Measurements from ENCODE around the gene KLRC2.

Gene KLRC2

DNA sequence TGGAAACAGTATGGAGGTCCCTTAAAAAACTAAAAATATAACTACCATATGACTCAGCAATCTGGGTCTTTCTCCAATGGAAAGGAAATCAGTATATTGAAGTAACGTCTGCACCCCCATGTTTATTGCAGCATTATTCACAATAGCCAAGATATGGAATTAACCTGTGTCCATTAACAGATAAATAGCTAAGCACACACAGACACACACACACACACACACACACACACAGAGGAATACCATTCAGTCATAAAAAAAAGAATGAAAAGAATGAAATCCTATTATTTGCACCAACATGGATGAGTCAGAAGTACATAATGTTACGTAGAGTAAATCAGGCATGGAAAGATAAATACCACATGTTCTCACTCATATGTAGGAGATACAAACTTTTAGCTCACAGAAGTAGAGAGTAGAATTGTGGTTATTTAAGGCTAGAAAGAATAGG, 50.6 kb downstream of the KLRC2 start (continued):
- TF ChIP-seq ZNF23 (tag by site-specific recombination; IDR thresholded peaks at IDR 0.05; ENCODE audit: borderline replicate concordance) (no peak), ZBTB20 (tag by site-specific recombination; IDR thresholded peaks at IDR 0.05) (no peak), SP7 (tag by site-specific recombination; IDR thresholded peaks at IDR 0.05) (peak; percentile 97), ZBTB21 (tag by site-specific recombination; IDR thresholded peaks at IDR 0.05) (peak; percentile 85), BCL11A (tag by site-specific recombination; IDR thresholded peaks at IDR 0.05; ENCODE audit: low read depth) (peak; percentile 76; the same call in 1 of the 2 replicates)
- TF ChIP-seq, protein P1, sequence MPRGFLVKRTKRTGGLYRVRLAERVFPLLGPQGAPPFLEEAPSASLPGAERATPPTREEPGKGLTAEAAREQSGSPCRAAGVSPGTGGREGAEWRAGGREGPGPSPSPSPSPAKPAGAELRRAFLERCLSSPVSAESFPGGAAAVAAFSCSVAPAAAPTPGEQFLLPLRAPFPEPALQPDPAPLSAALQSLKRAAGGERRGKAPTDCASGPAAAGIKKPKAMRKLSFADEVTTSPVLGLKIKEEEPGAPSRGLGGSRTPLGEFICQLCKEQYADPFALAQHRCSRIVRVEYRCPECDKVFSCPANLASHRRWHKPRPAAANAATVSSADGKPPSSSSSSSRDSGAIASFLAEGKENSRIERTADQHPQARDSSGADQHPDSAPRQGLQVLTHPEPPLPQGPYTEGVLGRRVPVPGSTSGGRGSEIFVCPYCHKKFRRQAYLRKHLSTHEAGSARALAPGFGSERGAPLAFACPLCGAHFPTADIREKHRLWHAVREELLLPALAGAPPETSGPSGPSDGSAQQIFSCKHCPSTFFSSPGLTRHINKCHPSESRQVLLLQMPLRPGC (tag by site-specific recombination; IDR thresholded peaks at IDR 0.05), result 0 out of 2 replicates have a peak, but pooled peaks have one; percentile 44

DNA sequence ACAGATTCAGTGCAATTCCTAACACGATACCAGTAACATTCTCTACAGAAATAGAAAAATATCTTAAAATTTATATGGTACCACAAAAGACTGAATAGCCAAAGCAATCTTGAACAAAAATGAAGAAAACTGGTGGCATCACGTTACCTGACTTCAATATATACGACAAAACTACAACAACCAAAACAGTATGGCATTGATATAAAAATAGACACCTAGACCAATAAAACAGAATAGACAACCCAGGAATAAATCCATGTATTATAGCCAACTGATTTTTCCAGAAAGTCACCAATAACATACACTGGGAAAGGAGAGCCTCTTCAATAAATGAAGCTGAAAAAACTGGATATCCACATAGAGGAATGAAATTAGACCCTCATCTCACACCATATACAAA, 51.6 kb downstream of the KLRC2 start:
- Histone ChIP-seq H3K36me3 (ENCODE audit: control insufficient read depth in 2 of 2, insufficient read depth in 1 of 2, low read length in 2 of 2) (peaks cover 4 to 12% of the 10 kb centered on the region in 2 experiments), H3K9me3 (ENCODE audit: control insufficient read depth, insufficient read depth, low read depth, low read length) (no peaks in the 10 kb centered on the region), H3K27ac (ENCODE audit: extremely low read depth, low read depth, low read length) (no peak overlapping the region), H3K4me1 (ENCODE audit: control insufficient read depth, insufficient read depth, low read length) (no peaks in the 10 kb centered on the region), H3K4me3 (ENCODE audit: low read depth, low read length) (no peak overlapping the region)
- ChIA-PET CTCF (interaction anchor here (0.6 kb wide), 1 partner anchor 672 kb away, joined by 3 read pairs; no protein-coding TSS in a partner anchor), POLR2A (interaction anchor here (1.6 kb wide), 1 partner anchor 11 kb away, joined by 3 read pairs; no protein-coding TSS in a partner anchor)
- TF ChIP-seq, protein P2, sequence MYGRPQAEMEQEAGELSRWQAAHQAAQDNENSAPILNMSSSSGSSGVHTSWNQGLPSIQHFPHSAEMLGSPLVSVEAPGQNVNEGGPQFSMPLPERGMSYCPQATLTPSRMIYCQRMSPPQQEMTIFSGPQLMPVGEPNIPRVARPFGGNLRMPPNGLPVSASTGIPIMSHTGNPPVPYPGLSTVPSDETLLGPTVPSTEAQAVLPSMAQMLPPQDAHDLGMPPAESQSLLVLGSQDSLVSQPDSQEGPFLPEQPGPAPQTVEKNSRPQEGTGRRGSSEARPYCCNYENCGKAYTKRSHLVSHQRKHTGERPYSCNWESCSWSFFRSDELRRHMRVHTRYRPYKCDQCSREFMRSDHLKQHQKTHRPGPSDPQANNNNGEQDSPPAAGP (tag by site-specific recombination; IDR thresholded peaks at IDR 0.05), result no peak
- peak; percentile 23 for TF ChIP-seq SETDB1 (IDR thresholded peaks at IDR 0.05; ENCODE audit: insufficient read length, low read length)
- TF ChIP-seq, protein P3, sequence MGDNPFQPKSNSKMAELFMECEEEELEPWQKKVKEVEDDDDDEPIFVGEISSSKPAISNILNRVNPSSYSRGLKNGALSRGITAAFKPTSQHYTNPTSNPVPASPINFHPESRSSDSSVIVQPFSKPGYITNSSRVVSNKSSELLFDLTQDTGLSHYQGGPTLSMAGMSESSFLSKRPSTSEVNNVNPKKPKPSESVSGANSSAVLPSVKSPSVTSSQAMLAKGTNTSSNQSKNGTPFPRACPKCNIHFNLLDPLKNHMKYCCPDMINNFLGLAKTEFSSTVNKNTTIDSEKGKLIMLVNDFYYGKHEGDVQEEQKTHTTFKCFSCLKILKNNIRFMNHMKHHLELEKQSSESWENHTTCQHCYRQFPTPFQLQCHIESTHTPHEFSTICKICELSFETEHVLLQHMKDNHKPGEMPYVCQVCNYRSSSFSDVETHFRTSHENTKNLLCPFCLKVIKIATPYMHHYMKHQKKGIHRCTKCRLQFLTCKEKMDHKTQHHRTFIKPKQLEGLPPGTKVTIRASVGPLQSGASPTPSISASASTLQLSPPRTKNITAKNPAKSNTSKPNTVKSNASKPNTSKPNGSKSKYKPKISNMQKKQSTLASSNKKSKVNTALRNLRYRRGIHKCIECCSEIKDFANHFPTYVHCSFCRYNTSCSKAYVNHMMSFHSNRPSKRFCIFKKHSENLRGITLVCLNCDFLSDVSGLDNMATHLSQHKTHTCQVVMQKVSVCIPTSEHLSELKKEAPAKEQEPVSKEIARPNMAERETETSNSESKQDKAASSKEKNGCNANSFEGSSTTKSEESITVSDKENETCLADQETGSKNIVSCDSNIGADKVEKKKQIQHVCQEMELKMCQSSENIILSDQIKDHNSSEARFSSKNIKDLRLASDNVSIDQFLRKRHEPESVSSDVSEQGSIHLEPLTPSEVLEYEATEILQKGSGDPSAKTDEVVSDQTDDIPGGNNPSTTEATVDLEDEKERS (tag by site-specific recombination; IDR thresholded peaks at IDR 0.05), result 0 out of 2 replicates have a peak, but pooled peaks have one; percentile 54

DNA sequence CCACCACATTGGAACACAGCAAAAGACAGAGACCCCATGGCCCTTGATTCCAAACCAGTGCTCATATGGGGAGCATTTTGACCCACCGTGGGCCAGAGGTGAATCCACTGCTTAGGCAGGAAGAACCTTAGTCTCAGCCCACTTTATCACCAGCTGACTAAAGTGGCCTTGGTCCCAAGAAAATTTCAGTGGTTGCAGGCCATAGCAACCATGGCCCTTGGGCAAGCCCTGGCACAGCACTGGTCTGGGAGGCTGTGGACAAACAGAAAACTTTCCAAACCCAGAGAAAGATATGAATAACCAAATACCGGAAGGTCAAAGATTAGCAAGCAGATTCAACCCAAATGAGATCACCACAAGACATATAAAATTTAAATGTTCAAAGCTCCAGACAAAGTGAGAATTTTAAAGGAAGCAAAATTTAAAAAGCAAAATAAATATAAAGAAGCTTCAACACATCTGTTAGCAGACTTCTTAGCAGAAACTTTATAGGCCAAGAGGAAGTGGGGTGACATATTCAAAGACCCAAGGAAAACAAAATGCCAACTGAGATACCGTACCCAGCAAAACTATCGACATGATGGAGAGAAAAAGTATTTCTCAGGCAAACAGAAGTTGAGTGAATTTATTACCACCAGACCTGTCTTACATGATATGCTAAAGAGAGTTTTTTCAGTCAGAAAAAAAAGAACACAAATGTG, 53.7 kb downstream of the KLRC2 start:
- TF ChIP-seq, protein P4, sequence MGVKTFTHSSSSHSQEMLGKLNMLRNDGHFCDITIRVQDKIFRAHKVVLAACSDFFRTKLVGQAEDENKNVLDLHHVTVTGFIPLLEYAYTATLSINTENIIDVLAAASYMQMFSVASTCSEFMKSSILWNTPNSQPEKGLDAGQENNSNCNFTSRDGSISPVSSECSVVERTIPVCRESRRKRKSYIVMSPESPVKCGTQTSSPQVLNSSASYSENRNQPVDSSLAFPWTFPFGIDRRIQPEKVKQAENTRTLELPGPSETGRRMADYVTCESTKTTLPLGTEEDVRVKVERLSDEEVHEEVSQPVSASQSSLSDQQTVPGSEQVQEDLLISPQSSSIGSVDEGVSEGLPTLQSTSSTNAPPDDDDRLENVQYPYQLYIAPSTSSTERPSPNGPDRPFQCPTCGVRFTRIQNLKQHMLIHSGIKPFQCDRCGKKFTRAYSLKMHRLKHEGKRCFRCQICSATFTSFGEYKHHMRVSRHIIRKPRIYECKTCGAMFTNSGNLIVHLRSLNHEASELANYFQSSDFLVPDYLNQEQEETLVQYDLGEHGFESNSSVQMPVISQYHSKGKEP (tag by site-specific recombination; IDR thresholded peaks at IDR 0.05), result no peak
- TF ChIP-seq, protein P5, sequence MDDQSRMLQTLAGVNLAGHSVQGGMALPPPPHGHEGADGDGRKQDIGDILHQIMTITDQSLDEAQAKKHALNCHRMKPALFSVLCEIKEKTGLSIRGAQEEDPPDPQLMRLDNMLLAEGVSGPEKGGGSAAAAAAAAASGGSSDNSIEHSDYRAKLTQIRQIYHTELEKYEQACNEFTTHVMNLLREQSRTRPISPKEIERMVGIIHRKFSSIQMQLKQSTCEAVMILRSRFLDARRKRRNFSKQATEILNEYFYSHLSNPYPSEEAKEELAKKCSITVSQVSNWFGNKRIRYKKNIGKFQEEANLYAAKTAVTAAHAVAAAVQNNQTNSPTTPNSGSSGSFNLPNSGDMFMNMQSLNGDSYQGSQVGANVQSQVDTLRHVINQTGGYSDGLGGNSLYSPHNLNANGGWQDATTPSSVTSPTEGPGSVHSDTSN (CRISPR knock-in tag; IDR thresholded peaks at IDR 0.05), result no peak
- TF ChIP-seq ZSCAN23 (tag by site-specific recombination; IDR thresholded peaks at IDR 0.05) (no peak), ZNF558 (tag by site-specific recombination; IDR thresholded peaks at IDR 0.05) (no peak)
- TF ChIP-seq, protein P6, sequence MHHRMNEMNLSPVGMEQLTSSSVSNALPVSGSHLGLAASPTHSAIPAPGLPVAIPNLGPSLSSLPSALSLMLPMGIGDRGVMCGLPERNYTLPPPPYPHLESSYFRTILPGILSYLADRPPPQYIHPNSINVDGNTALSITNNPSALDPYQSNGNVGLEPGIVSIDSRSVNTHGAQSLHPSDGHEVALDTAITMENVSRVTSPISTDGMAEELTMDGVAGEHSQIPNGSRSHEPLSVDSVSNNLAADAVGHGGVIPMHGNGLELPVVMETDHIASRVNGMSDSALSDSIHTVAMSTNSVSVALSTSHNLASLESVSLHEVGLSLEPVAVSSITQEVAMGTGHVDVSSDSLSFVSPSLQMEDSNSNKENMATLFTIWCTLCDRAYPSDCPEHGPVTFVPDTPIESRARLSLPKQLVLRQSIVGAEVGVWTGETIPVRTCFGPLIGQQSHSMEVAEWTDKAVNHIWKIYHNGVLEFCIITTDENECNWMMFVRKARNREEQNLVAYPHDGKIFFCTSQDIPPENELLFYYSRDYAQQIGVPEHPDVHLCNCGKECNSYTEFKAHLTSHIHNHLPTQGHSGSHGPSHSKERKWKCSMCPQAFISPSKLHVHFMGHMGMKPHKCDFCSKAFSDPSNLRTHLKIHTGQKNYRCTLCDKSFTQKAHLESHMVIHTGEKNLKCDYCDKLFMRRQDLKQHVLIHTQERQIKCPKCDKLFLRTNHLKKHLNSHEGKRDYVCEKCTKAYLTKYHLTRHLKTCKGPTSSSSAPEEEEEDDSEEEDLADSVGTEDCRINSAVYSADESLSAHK (tag by site-specific recombination; IDR thresholded peaks at IDR 0.05), result no peak

More for the DNA sequence above, 53.7 kb downstream of the KLRC2 start:
- no peaks in the 10 kb centered on the region for H3K4me1 ChIP-seq (ENCODE audit: control insufficient read depth, insufficient read depth, low read length)
- H3K36me3 ChIP-seq (ENCODE audit: control insufficient read depth in 2 of 2, insufficient read depth in 1 of 2, low read length in 2 of 2), result peaks cover 15 to 21% of the 10 kb centered on the region in 2 experiments
- POLR2A ChIA-PET, result no interaction called here
- H3K4me3 ChIP-seq (ENCODE audit: low read depth, low read length), result no peak overlapping the region
- H3K27ac ChIP-seq (ENCODE audit: extremely low read depth, low read depth, low read length), result no peak overlapping the region
- no peaks in the 10 kb centered on the region for H3K9me3 ChIP-seq (ENCODE audit: control insufficient read depth, insufficient read depth, low read depth, low read length)
- CTCF ChIA-PET, result no interaction called here
